NCI-H1436 treated with DMSO at 0.1 percent for 48 hours (cell line): ENCODE results near the gene SPRY4.
"Not testable (repeated sequence)": the region's sequence is repeated elsewhere in the genome, so short reads cannot be mapped to it uniquely, and the experiment has no call there.

Source experiments
- DNase-seq: peaks from one replicate; lab custom pipeline; 2025; lab: John Stamatoyannopoulos, UW

The SPRY4 gene, protein sequence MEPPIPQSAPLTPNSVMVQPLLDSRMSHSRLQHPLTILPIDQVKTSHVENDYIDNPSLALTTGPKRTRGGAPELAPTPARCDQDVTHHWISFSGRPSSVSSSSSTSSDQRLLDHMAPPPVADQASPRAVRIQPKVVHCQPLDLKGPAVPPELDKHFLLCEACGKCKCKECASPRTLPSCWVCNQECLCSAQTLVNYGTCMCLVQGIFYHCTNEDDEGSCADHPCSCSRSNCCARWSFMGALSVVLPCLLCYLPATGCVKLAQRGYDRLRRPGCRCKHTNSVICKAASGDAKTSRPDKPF

DNA sequence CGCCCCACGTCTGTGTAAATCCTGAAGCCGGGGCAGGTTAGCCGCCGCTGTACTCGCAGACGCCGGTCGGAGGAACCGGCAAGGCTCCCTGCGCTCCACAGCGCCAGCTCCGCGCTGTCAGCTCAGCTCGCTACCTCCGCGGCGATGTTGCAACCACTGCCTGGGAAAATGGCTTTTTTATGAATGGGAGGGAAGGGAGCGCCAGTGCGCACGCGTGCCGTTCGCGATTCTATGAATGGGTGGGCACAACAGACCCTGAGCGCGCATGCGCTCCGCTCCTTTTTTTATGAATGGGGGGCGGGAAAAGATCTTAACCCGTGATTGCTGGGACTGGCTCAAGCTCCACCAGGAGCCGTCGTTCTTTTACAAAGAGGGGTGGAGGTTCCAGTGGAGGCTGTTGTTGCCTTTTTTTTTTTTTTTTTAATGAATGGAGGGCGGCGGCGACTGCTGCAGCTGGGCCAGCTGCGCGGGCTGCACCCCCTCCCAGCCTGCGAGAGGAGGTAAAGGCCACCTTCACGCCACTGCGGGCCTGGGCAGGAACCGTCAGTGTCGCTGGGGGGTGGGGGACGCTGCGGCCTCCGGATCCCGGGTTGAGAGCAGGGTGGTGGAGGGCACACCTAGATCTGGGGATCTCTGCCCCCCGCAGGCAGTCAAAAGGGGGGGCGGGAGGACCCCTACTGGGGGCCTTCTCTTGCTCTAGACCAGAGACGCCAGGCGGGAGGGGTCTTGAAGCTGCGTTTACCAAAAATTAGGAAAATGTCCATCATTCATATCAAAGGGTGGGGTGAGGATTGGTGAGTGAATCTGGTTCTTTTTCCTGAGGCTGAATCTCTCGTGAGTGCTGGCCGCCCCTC is at the start of gene SPRY4:
Gene SPRY4, minus strand, starts transcription at position 151 of the 854 bp plus-strand sequence. CDS start 9,913 bp downstream, outside the sequence.
- peak; percentile 88 for DNase-seq

GRCh38 chr5:142368529-142368928 is 43.7 kb upstream of the SPRY4 start:
- no peak for DNase-seq

- DNase-seq, result no peak
Observed at GRCh38 chr5:142366007-142366406, 41.2 kb upstream of the SPRY4 start.

GRCh38 chr5:142364251-142365145 is 39.7 kb upstream of the SPRY4 start:
- peak; percentile 76 for DNase-seq

- no peak for DNase-seq
Observed at GRCh38 chr5:142363619-142363963, 38.8 kb upstream of the SPRY4 start.

DNA sequence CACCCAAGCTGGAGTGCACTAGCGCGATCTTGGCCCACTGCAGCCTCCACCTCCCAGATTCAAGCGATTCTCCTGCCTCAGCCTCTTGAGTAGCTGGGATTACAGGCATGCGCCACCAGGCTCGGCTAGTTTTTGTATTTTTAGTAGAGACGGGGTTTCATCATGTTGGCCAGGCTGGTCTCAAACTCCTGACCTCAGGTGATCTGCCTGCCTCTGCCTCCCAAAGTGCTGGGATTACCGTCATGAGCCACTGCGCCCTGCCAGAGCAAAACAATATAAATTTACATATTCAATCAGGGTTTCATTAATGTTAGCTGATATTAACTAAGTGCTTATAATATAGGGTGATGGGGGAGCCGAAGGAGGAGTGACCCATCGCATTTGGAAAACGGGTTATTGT is 37.4 kb upstream of the SPRY4 start:
- DNase-seq, result not testable (repeated sequence)

- no peak for DNase-seq
Observed at GRCh38 chr5:142360607-142361120, 35.8 kb upstream of the SPRY4 start.

- no peak for DNase-seq
Observed at GRCh38 chr5:142360051-142360498, 35.3 kb upstream of the SPRY4 start.

GRCh38 chr5:142358648-142359047 is 33.8 kb upstream of the SPRY4 start:
- no peak for DNase-seq

- DNase-seq, result no peak
Observed at GRCh38 chr5:142358121-142358520, 33.3 kb upstream of the SPRY4 start.

DNA sequence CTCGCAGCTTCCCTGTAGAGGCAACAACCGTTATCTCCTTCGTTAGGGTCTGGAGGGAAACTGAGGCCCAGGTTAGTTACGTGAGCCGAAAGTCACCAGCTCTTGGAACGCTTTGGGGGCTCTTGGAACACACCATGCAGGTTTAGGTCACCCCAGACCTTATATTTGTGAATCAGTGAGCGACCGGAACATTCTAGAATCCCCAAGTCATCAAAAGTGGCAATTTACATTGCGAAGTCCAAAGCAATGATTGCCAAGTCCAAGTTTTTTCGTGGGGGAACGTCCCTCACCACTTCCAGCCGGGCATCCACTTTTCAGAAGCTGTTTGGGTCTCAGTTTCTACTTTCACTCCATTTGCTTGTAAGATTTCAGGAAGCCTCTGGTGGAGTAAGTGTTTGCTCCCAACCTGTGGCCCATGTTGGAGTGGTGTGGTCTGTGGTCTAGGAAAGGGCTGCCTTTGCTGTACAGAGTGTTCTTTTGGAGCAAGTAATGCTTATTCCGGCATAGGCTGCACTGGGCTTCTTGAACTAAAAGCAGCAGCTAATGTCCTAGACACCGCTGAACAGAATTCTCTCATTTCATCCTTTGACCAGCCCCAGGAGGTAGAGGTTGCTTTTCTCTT is 32.8 kb upstream of the SPRY4 start:
- no peak for DNase-seq

GRCh38 chr5:142356716-142357468 is 32.1 kb upstream of the SPRY4 start:
- DNase-seq, result no peak

- no peak for DNase-seq
Observed at GRCh38 chr5:142356349-142356715, 31.5 kb upstream of the SPRY4 start.

DNA sequence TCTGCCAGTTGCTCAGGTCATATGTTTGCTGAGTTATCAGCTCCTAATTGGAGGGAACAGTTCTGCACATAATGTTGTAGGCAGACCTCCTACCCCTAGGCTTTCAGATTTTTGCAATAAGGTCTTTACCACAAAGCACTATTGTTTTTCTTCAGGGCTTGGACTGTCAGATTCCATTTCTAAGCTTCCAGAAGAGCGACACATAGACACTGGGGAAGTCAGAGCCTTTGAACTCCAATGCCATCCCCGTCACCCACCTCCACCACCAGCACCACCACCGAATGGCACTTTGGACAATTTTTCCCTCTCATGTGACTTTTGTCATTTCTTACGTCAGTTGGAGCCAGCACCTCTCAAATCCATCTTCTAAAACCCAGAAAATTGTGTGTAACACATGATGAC is 28.3 kb upstream of the SPRY4 start:
- no peak for DNase-seq

GRCh38 chr5:142350021-142350420 is 25.2 kb upstream of the SPRY4 start:
- DNase-seq, result no peak

GRCh38 chr5:142346706-142347105 is 21.9 kb upstream of the SPRY4 start:
- DNase-seq, result no peak

GRCh38 chr5:142344915-142345314 is 20.1 kb upstream of the SPRY4 start:
- not testable (repeated sequence) for DNase-seq

- no peak for DNase-seq
Observed at GRCh38 chr5:142343531-142343930, 18.7 kb upstream of the SPRY4 start.

- no peak for DNase-seq
Observed at GRCh38 chr5:142342128-142342981, 17.5 kb upstream of the SPRY4 start.

DNA sequence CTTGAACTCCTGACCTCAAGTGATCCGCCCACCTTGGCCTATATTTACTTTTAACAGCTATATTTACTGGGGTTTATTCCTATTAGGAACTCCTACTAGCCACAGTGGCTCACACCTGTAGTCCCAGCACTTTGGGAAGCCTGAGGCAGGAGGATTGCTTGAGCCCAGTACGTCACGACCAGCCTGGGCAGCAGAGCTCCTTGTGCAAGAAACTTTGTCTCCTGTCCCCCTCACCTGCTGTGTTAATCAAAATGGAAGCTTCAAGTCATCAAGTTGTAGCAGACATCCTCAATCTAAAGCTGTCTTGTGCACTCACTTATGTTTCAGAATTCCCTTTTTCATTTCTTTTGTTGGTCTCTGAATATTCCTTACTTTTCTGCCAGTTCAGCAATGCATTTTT is 15.0 kb upstream of the SPRY4 start:
- DNase-seq, result no peak
